Mononuclear cell (primary cell): ENCODE results near the gene DLGAP5. TPM values are rescaled to one million over a fixed set of nuclear protein-coding genes. Genes with fewer than 3 reads are reported as not detected.

Experiments
- H3K27me3 ChIP-seq: 2 replicates; pipeline ENCODE4 v1.6.0; 2011; ENCODE audit warnings: low read length, control low read depth; ENCODE audit not compliant: insufficient read depth
- H3K4me1 ChIP-seq: 2 replicates; pipeline ENCODE4 v1.5.1; 2011; ENCODE audit warnings: mild to moderate bottlenecking, low read length, control low read depth; ENCODE audit not compliant: insufficient read depth
- H3K4me3 ChIP-seq: 2 replicates; pipeline ENCODE4 v1.5.1; 2011; ENCODE audit warnings: mild to moderate bottlenecking, low read length, moderate library complexity
- H3K9me3 ChIP-seq: 2 replicates; pipeline ENCODE4 v1.5.1; 2011; ENCODE audit warnings: low read depth, mild to moderate bottlenecking, control low read depth, low read length
- total RNA-seq: library from RNA; depleted of rRNA; stranded (reverse); fragments of >200 nt; gene quantifications from one replicate; pipeline ENCODE4 v1.2.3, GENCODE V29; 2012

DLGAP5 gene
- total RNA-seq, 1 donor, result 0.84 TPM

- H3K4me1 ChIP-seq, result no peaks in the 10 kb centered on the region
- H3K9me3 ChIP-seq, result no peaks in the 10 kb centered on the region
- no peaks in the 10 kb centered on the region for H3K27me3 ChIP-seq
- no peak overlapping the region for H3K4me3 ChIP-seq
Measured at GRCh38 chr14:55146425-55146824, 45.0 kb downstream of the DLGAP5 start.

DNA sequence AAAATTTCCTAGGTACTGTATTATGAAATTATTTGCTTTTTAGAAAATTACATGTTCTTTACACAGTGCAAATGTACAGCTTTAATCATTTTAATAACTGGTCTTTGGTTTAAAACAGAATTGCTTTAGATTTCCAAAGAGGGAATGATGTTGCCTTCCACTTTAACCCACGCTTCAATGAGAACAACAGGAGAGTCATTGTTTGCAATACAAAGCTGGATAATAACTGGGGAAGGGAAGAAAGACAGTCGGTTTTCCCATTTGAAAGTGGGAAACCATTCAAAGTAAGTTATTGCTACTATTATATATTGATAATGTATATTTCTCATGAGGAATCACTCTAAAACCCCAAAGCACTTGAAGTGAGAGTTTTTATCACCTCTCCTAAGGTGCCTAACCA lies 48.9 kb downstream of the DLGAP5 start:
- H3K4me3 ChIP-seq, result no peak overlapping the region
- no peaks in the 10 kb centered on the region for H3K9me3 ChIP-seq
- H3K27me3 ChIP-seq, result no peaks in the 10 kb centered on the region
- peaks cover 13% of the 10 kb centered on the region for H3K4me1 ChIP-seq

DNA sequence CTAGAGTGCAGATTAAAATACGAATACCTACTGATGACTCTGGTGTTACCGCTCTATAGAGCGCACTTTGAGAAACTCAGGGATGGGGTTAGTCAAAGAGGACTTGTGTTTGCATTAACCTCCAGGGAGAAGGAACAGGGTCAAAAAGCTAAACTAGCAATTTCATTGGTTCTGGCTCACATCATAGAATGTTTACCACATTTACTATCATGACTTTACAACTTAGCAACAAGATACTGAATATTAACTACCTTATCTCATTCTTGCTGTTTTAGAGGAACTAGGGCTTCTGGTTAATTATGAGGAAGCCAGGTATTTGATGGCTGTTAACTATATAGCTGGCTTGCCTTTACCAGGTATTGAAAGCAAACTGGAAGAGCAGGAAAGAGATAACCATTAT lies 49.6 kb downstream of the DLGAP5 start:
- peaks cover 13% of the 10 kb centered on the region for H3K4me1 ChIP-seq
- no peak overlapping the region for H3K4me3 ChIP-seq
- no peaks in the 10 kb centered on the region for H3K27me3 ChIP-seq
- H3K9me3 ChIP-seq, result no peaks in the 10 kb centered on the region

GRCh38 chr14:55139696-55140509 lies 51.5 kb downstream of the DLGAP5 start:
- Histone ChIP-seq H3K9me3 (no peaks in the 10 kb centered on the region), H3K4me1 (peaks cover 13% of the 10 kb centered on the region), H3K4me3 (no peak overlapping the region), H3K27me3 (no peaks in the 10 kb centered on the region)

DNA sequence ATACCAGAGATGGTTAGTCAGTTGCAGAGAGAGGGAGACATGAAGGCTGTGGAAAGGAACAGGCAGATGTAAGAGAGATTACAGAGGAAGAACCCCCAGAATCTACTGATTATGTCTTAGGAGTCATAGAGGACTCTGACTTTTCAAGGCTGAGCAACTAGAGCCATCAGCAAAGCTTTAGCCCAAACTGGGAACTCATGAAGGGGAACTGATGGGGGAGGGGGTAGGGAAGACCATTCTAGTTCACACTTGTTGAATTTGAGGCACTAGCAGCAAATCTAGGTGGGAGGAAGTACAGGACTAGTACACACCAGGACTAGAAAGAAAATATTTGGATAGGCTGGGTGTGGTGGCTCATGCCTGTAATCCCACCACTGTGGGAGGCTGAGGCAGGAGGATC lies 52.2 kb downstream of the DLGAP5 start:
- H3K9me3 ChIP-seq, result no peaks in the 10 kb centered on the region
- H3K4me3 ChIP-seq, result no peak overlapping the region
- peaks cover 14% of the 10 kb centered on the region for H3K4me1 ChIP-seq
- H3K27me3 ChIP-seq, result no peaks in the 10 kb centered on the region

- H3K4me1 ChIP-seq, result peaks cover 17% of the 10 kb centered on the region
- no peaks in the 10 kb centered on the region for H3K27me3 ChIP-seq
- H3K4me3 ChIP-seq, result no peak overlapping the region
- no peaks in the 10 kb centered on the region for H3K9me3 ChIP-seq
Measured at GRCh38 chr14:55138091-55138490, 53.3 kb downstream of the DLGAP5 start.

DNA sequence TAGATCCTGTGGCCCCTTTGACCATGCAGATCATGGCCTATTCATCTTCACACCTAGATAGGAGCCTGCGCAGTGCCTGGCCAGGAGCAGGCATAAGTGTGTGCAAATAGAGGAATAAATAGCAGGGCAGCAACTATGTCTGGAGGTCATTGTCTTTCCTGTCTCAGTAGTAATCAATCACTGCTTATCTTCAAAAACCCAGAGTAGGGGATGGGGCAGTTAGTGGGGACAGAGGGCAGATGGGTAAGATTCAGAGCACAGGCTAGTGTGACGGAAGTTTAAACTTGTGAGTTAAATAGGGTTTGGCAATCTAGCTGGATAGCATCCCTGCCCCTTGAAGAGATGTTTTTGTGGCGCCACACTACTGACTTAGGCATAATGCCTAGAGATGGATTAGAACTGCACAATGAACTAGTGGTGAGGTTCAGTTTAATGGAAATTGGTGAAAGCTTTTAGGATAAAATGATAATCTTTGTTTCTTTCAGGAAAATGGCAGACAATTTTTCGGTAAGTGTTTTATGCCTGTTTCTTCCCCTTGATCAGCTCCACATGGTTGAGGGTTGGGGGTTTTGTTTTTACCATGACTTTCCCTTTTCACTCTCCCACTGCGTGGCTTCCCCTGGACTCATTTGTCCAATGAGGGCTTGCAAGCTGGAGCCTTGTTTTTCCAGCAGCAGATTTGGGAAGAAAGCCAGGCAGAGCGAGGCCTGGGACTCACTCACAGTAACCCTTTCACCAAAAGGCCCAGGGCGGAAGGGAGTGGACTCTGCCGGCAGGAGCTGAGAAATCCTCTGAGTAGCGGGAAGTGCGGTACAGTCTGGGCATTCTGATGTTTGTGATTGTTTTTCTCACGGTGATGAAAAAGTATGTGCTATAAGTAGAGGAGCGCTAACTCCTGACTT lies 54.2 kb downstream of the DLGAP5 start:
- peaks cover 18% of the 10 kb centered on the region for H3K4me1 ChIP-seq
- H3K4me3 ChIP-seq, result no peak overlapping the region
- H3K27me3 ChIP-seq, result no peaks in the 10 kb centered on the region
- H3K9me3 ChIP-seq, result no peaks in the 10 kb centered on the region

DNA sequence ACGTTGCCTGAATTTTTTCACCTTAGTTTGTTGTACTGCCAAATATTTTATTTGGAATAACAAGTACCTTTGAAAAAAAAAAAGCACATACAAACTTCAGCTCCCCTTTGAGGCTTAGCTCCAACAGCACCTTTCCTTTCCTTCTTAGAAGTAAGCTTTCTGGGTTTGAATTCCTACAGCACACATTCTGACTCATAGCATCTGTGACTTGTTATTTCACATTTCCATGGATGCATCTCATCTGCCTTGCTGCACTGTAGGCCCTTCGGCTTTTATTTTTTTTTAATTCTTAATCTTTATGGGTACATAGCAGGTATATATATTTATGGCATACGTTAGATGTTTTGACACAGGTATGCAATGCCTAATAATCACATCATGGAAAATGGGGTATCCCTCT lies 55.1 kb downstream of the DLGAP5 start:
- no peak overlapping the region for H3K4me3 ChIP-seq
- no peaks in the 10 kb centered on the region for H3K9me3 ChIP-seq
- peaks cover 27% of the 10 kb centered on the region for H3K4me1 ChIP-seq
- H3K27me3 ChIP-seq, result no peaks in the 10 kb centered on the region

- Histone ChIP-seq H3K4me3 (no peak overlapping the region), H3K4me1 (peaks cover 41% of the 10 kb centered on the region), H3K27me3 (no peaks in the 10 kb centered on the region), H3K9me3 (no peaks in the 10 kb centered on the region)
Measured at GRCh38 chr14:55133416-55133815, 58.0 kb downstream of the DLGAP5 start.

GRCh38 chr14:55131370-55132137 lies 59.8 kb downstream of the DLGAP5 start:
- Histone ChIP-seq H3K4me1 (peaks cover 55% of the 10 kb centered on the region), H3K27me3 (no peaks in the 10 kb centered on the region), H3K9me3 (no peaks in the 10 kb centered on the region), H3K4me3 (no peak overlapping the region)

DNA sequence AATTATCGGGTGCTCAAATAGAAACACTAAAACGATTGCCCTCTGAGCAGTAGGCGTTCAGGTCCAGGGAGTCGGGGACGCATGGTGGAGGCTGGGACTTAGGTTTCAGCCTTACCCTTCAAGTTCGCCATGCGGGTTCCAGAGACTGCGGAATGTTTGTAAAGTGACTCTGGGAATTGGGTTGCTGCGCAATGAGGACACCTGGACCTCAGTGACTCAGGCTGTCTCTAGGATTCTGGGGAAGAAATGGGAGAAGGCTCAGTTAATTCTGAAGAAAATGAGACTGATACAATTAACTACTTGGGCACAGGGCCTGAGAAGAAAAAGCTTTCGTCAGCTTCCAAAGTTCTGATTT lies 61.2 kb downstream of the DLGAP5 start:
- Histone ChIP-seq H3K4me3 (peak overlapping the region; percentile 53), H3K4me1 (peaks cover 69% of the 10 kb centered on the region), H3K9me3 (no peaks in the 10 kb centered on the region), H3K27me3 (no peaks in the 10 kb centered on the region)

DNA sequence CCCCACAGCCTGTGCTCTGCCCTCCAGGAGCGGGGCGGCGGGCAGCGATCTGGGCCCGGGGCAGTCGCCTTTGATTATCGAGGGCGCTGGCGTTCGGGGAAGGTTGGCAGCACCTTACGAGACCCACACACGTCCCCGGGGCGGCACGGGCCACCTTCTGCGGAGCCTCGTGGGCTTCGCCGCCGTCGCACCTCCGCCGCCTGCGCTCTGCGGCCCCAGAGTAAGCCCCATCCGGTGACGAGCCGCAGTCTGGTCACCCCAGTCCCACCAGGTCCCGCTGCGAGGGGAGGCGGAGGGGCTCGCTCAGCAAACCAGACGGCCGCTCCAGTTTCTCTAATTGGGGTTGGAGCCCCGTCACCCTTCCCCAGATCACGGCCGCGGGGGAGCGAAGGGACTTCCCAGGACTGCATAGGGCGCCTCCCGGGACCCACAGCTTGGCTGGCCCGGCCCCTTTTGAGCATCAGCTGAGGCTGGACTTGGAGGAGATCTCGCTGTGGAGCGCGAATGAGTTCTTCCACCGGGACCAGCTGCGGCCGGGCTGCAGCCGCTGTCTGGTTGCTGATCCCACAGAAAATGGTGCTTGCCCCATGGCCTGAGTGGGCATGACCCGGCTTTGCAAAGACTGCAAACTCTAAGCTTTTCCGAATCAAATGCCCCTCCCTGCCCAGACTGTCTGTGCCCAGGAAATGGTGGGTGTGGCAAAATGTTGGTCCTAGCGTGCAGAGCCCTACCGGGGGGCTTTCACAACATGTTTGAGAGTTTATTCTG lies 61.8 kb downstream of the DLGAP5 start:
- no peaks in the 10 kb centered on the region for H3K27me3 ChIP-seq
- H3K4me1 ChIP-seq, result peaks cover 74% of the 10 kb centered on the region
- peak overlapping the region; percentile 53 for H3K4me3 ChIP-seq
- H3K9me3 ChIP-seq, result no peaks in the 10 kb centered on the region

- Histone ChIP-seq H3K4me3 (peak within 1 kb of the TSS; percentile 53), H3K4me1 (peaks cover 78% of the 10 kb centered on the region), H3K27me3 (no peaks in the 10 kb centered on the region)
Measured at GRCh38 chr14:55129086-55129427, 62.3 kb downstream of the DLGAP5 start, which contains the start of gene LGALS3. Gene LGALS3, plus strand, starts transcription at chr14:55129252. Its CDS starts 8,122 bp downstream, at chr14:55137374.

DNA sequence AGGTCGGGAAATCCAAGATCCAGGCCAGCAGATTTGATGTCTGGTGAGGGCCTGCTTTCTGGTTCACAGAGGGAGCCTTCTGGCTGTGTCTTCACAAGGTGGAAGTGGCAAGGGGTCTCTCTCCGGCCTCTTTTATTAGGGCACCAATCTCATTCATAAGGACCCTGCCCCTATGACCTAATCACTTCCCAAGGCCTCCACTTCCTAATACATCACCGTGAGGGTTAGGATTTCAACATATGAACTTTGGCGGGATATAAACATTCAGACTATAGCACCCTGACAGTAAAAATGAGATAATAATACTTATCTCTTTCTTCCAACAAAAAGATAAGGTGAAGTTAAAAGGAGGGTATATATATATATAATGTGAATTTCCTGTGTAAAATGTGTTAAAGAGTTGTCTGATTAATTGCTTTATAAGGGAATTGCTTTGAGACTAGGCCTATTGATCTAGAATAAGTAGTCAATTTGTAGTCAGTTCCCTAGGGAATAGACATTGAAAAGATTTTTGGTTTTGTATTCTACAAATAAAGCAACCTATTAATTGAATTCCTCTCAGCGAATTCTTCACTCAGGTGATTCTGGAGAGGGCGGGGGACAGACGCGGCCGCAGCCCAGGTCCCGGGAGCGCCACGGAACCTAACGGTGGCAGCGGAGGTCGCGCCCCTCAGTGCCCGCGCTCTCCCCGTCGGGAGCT lies 62.8 kb downstream of the DLGAP5 start:
- H3K4me1 ChIP-seq, result peaks cover 81% of the 10 kb centered on the region
- peak overlapping the region; percentile 53 for H3K4me3 ChIP-seq
- no peaks in the 10 kb centered on the region for H3K27me3 ChIP-seq
- H3K9me3 ChIP-seq, result no peaks in the 10 kb centered on the region

More at GRCh38 chr14:55129086-55129427, 62.3 kb downstream of the DLGAP5 start, which contains the start of gene LGALS3:
- H3K9me3 ChIP-seq, result no peaks in the 10 kb centered on the region
